Cardiac fibroblast (primary cell): Measurements from ENCODE around the gene STARD3.

ENCODE experiments used
- DNase-seq, 2 donors: peaks; one replicate each; pipeline versions ENCODE4 v3.0.0 to v3.0.0-alpha.2; 2010; ENCODE audit warnings: low read depth in 2 of 2
- H3K4me3 ChIP-seq, 2 donors: replicated peaks in 1 of 2; 1 replicate in 1 of 2; 2 replicates in 1 of 2; pipeline ENCODE4 v1.5.1; 2011; ENCODE audit warnings: low read depth in 2 of 2, low read length in 2 of 2, mild to moderate bottlenecking in 2 of 2, moderate library complexity in 1 of 2
- TF ChIP-seq, protein P1 (sequence below): IDR thresholded peaks from one replicate; pipeline ENCODE4 v1.5.1; 2011; ENCODE audit warnings: low read depth, mild to moderate bottlenecking, low read length, inconsistent platforms

The STARD3 gene

DNA sequence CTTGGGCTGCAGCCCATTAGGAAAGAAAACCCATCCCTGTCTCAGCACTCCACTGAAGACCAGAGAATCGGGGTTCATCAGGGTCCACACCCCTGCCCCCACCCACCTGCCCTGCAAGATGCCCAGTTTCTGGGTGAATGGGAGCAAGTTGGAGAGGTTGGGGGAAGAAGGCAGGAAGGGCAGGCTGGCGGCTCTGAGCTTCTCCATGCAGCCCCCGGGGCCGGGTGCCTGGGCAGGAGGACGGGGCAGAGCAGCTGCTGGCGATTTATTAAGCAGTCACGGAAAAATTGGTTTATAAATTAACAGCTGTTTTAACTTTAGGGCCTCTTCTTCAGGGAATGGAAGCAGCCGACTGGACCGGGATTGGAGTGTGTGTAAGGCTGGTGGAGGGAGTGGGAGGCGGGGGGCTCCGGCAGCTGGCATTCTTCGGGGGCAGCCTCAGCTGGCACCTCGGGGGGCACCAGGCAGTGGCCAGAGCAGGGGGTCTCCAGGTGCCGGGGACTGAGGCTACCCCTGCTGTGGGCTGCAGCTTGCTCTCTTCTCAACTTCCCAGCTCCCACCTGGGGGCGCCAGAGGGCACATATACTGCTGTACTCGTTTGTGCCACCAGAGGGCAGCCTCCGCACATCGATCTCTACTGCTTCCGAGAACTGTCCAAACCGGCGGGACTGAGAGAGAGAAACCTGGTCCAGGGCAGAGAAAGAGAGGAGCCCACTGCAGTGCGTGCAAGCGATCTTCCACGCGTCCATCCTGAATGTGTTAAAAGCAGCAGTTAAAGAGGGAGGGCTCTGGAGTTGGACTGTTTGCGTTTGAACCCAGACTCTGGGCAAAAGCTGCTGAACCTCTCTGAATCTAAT lies 15.2 kb upstream of the STARD3 start:
- DNase-seq = peak; percentile 82 to 84
- no peak overlapping the region for H3K4me3 ChIP-seq
- TF ChIP-seq, protein P1, sequence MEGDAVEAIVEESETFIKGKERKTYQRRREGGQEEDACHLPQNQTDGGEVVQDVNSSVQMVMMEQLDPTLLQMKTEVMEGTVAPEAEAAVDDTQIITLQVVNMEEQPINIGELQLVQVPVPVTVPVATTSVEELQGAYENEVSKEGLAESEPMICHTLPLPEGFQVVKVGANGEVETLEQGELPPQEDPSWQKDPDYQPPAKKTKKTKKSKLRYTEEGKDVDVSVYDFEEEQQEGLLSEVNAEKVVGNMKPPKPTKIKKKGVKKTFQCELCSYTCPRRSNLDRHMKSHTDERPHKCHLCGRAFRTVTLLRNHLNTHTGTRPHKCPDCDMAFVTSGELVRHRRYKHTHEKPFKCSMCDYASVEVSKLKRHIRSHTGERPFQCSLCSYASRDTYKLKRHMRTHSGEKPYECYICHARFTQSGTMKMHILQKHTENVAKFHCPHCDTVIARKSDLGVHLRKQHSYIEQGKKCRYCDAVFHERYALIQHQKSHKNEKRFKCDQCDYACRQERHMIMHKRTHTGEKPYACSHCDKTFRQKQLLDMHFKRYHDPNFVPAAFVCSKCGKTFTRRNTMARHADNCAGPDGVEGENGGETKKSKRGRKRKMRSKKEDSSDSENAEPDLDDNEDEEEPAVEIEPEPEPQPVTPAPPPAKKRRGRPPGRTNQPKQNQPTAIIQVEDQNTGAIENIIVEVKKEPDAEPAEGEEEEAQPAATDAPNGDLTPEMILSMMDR = peak; percentile 100

DNA sequence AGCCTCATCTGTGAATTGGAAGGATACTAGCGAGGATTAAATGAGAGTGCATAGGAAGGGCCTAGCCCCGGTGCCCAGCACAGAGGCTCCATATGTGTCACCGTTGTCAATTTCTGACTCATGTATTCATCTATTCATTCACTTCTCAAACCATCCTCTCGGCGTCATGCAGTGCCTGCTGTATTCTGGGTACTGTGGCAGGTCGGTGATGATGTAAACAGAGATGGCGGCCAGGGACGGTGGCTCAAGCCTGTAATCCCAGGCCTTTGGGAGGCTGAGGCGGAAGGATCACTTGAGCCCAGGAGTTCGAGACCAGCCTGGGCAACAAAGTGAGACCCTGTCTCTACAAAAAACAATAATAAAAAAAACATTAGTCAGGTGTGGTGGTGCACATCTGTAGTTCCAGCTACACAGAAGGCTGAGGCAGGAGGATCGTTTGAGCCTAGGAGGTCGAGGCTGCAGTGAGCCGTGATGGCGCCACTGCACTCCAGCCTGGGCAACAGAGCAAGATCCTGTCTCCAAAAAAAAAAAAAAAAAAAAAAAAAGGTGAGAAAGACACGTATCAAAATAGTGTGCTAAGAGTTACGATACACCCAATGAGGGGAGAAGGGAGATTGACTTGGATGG lies 14.5 kb upstream of the STARD3 start:
- DNase-seq = no peak
- no peak overlapping the region for H3K4me3 ChIP-seq

DNA sequence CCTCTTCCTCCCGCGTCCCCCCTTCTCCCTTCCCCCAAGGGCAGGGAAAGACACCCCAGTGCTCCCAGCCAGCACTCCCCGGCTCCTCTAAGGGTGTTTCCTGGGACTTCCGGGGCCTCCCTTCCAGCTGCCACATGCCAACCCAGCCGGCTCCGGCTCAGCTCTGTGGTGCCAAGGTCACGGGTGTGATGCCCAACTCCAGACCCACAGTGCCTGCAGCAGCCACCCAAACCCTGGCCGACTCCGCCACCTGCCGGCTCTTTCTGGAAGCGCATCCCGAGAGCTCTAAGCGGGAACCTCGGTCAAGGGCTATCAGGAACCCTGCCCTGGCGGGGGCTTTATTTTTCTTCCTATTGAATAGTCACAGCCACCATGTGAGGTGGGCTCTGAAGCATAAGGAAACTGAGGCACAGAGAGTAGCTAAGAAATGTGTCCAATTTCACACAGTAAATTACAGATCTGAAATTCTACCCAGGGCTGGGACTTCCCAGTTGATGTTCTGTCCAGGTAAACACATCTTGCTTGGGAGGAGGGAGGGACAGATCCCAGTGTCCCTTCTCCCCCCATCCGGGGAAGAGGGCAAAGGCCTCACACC lies 13.5 kb upstream of the STARD3 start:
- no peak overlapping the region for H3K4me3 ChIP-seq
- TF ChIP-seq, protein P1 = peak; percentile 94
- DNase-seq = peak; percentile 66 to 70

More for the DNA sequence above, 14.5 kb upstream of the STARD3 start:
- TF ChIP-seq, protein P1 = no peak

DNA sequence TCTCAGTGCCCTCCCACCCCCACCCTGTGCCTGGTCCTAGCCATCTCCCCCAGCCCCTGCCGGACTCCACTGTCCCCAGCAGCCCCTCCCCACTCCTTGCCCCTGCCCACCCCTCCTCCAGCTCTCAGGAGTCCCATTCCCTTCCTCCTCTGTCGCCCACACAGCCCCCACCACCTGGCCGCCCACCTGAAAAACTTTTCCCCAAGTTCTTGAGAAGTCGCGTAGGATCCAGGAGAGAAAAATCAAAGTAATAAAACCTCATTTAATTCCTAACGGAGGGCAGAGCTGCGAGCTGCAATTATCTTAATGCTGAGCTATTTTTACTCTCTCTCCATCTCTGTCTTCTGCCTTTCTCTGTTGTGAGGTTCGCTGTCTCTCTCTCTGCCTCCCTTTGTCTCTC lies 12.6 kb upstream of the STARD3 start:
- TF ChIP-seq, protein P1 = no peak
- DNase-seq = no peak
- no peak overlapping the region for H3K4me3 ChIP-seq

DNA sequence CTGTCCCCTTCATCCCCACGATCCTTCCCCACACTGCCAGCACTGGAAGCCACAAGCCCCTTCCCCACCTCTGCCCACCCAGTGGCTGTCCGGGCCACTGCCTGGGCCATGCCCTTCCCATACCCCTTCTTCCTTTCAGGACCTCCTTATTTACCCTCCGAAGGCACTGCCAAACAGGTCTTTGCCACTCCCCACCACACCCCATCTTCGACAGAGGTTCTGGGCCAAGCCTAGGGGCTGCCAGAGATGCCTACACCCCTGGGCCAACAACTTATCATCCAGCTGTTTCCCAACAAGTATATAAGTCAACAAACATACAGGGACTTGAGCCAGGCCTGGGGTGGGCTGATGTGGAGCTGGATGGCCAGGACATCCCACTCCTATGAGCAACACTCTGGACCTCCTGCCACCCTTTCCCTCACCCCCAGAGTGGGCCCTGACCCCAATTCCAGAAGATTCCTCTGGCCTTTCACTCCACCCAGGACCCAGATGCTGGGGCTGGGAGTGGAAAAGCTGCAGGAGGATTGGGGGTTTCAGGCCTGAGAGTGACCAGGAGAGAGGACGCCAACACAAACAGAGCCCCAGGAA lies 11.7 kb upstream of the STARD3 start:
- DNase-seq = peak in 1 of 2 donors; percentile 74
- TF ChIP-seq, protein P1 = no peak
- H3K4me3 ChIP-seq = no peak overlapping the region

DNA sequence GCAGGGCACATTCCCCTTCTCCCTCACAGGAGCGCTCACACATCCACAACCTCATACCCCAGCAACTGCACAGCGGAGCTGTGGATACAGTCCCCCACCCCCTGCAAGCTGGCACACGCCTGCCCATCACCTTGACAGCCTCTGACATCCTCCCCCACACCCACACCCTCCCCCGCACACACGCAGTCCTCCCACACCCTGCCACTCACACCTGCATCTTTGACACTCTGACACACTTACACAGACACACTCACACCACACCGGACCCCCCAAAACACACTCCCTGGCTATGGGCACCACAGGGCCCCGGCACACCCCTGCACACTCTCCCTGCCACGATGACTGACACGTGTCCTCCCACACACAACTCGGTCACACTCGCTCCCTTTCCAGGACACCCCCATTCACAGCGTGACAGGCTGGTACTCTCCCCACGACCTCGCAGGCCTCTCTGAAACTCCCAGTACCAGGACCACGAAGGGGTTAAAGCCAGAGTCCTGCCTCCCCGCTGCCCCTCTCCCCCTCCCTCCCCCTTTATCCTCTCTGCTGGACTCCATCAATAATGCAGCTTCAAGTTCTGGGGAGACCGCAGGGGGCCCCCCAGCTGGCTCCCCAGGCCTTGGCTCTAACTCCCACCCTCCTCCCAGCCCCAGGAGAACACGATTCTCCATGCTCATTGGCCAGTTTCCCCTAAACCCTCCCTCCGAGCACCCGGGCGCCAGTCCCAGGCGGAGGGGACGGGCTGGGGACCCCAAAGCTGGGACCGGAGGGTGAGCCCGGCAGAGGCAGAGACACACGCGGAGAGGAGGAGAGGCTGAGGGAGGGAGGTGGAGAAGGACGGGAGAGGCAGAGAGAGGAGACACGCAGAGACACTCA lies 10.5 kb upstream of the STARD3 start, which contains the start of gene PPP1R1B:
PPP1R1B (plus strand) TSS at position 782 of the 876 bp plus-strand sequence. CDS start 441 bp downstream, outside the sequence.
- TF ChIP-seq, protein P1 = no peak
- peak within 1 kb of the TSS; percentile 10 to 44 for H3K4me3 ChIP-seq
- DNase-seq = no peak
